A673 (cell line): ENCODE results near the gene TTC7B. TPM values are rescaled to one million over a fixed set of nuclear protein-coding genes. Genes with fewer than 3 reads are reported as not detected.

Experiments
- BruUV-seq: library from RNA; stranded (reverse); fragments of 400-500 nt; replicated peaks from 2 replicates; lab custom pipeline; 2021; lab: Mats Ljungman, UMichigan
- CTCF ChIA-PET: fragments of 300-600 bp; sonication (Branson Sonifier 250); formaldehyde crosslinking; loops from one replicate; lab custom pipeline; 2022; ENCODE audit warnings: antibody characterized with exemption; lab: Charles Lee
- POLR2A ChIA-PET: fragments of 300-600 bp; sonication (Branson Sonifier 250); formaldehyde crosslinking; loops from one replicate; lab custom pipeline; 2022; ENCODE audit warnings: antibody characterized with exemption; ENCODE audit not compliant: low non-redundant PET; lab: Charles Lee
- DNase-seq: peaks from one replicate; pipeline ENCODE4 v3.0.0-alpha.2; 2015; ENCODE audit warnings: low spot score
- H3K27ac ChIP-seq: fragments of 200-600 bp; sonication (generic); 2 replicates; pipeline ENCODE4 v1.5.1; 2016; ENCODE audit warnings: mixed run types, low read depth, mild to moderate bottlenecking, mixed read lengths, antibody characterized with exemption, low read length; ENCODE audit not compliant: poor library complexity, severe bottlenecking
- H3K27me3 ChIP-seq: fragments of 200-600 bp; sonication (generic); replicated peaks from 2 replicates; pipeline ENCODE4 v1.6.1; 2017; ENCODE audit warnings: mixed run types, low read depth, mild to moderate bottlenecking, mixed read lengths, antibody characterized with exemption, low read length; ENCODE audit not compliant: insufficient read depth, poor library complexity
- H3K36me3 ChIP-seq: fragments of 200-600 bp; sonication (generic); 2 replicates; pipeline ENCODE4 v1.6.1; 2016; ENCODE audit warnings: mixed run types, mild to moderate bottlenecking, mixed read lengths, antibody characterized with exemption, low read length; ENCODE audit not compliant: insufficient read depth, poor library complexity, severe bottlenecking
- H3K4me1 ChIP-seq: fragments of 200-600 bp; sonication (generic); 2 replicates; pipeline ENCODE4 v1.6.1; 2017; ENCODE audit warnings: mixed run types, mild to moderate bottlenecking, mixed read lengths, antibody characterized with exemption, low read length; ENCODE audit not compliant: insufficient read depth, poor library complexity, severe bottlenecking
- H3K4me3 ChIP-seq: fragments of 200-600 bp; sonication (generic); 2 replicates; pipeline ENCODE4 v1.5.1; 2016; ENCODE audit warnings: low read depth, mixed run types, mild to moderate bottlenecking, mixed read lengths, low read length; ENCODE audit not compliant: poor library complexity, severe bottlenecking
- H3K9me3 ChIP-seq: fragments of 200-600 bp; sonication (generic); 2 replicates; pipeline ENCODE4 v1.6.1; 2016; ENCODE audit warnings: mixed run types, low read depth, mild to moderate bottlenecking, mixed read lengths, antibody characterized with exemption, low read length; ENCODE audit not compliant: poor library complexity, severe bottlenecking
- CTCF ChIP-seq: fragments of 300-800, 200-600 bp; sonication (generic); conservative IDR thresholded peaks from 2 replicates; pipeline ENCODE4 v1.5.1; 2017; ENCODE audit warnings: low read depth, mild to moderate bottlenecking, antibody characterized with exemption, low read length, moderate library complexity, mixed read lengths
- EZH2 ChIP-seq: fragments of 200-600 bp; sonication (generic); IDR thresholded peaks from 2 replicates; pipeline ENCODE4 v1.6.1; 2017; ENCODE audit warnings: borderline replicate concordance, low read depth, mild to moderate bottlenecking, mixed read lengths, antibody characterized with exemption, low read length; ENCODE audit not compliant: poor library complexity, severe bottlenecking
- intact Hi-C: fragments of 100-400 bp; cut with micrococcal nuclease; formaldehyde crosslinking; loops from one replicate; pipeline ENCODE4 v1.10.0; 2022; ENCODE audit not compliant: unreplicated experiment
- total RNA-seq: library from RNA; stranded (reverse); gene quantifications from 2 replicates; pipeline ENCODE4 v1.2.3, GENCODE V29; 2021

TTC7B gene
- total RNA-seq, 1 experiment from 2014 or later = 39.2 TPM

DNA sequence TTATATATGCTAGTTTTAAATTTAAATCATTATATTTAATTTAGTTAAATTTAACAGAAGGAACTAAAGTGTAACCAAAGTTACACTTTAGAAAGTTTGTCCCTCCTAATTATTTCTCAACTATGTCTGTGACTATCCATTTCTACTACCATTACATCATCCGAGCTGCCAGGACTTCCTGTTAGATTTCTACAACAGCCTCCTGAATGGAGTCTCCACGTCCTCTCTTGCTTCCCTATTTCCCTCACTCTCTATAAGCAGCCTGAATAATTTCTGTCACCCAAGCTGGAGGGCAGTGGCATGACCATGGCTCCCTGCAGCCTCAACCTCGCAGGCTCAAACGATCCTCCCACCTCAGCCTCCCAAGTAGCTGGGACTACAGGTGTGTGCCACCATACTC lies 84.1 kb downstream of the TTC7B start:
- no TSS peak for BruUV-seq
- intact Hi-C loops = no loop called here
- no peaks in the 10 kb centered on the region for H3K36me3 ChIP-seq
- CTCF ChIA-PET = no interaction called here
- H3K4me1 ChIP-seq = no peaks in the 10 kb centered on the region
- no peaks in the 10 kb centered on the region for H3K9me3 ChIP-seq
- no peak for DNase-seq
- H3K27me3 ChIP-seq = no peaks in the 10 kb centered on the region
- H3K27ac ChIP-seq = no peak overlapping the region
- POLR2A ChIA-PET = no interaction called here
- TF ChIP-seq EZH2 (no peak), CTCF (no peak)
- H3K4me3 ChIP-seq = no peak overlapping the region

GRCh38 chr14:90731487-90731886 lies 84.7 kb downstream of the TTC7B start:
- no peak for DNase-seq
- no peaks in the 10 kb centered on the region for H3K36me3 ChIP-seq
- TF ChIP-seq CTCF = no peak
- no peak for TF ChIP-seq EZH2
- CTCF ChIA-PET = no interaction called here
- H3K4me1 ChIP-seq = peaks cover under 1% of the 10 kb centered on the region
- H3K9me3 ChIP-seq = no peaks in the 10 kb centered on the region
- H3K27me3 ChIP-seq = no peaks in the 10 kb centered on the region
- no peak overlapping the region for H3K4me3 ChIP-seq
- BruUV-seq = no TSS peak
- no peak overlapping the region for H3K27ac ChIP-seq
- intact Hi-C loops = no loop called here
- POLR2A ChIA-PET = no interaction called here

- no peak for TF ChIP-seq CTCF
- no peak for TF ChIP-seq EZH2
- H3K4me1 ChIP-seq = peaks cover 5% of the 10 kb centered on the region
- CTCF ChIA-PET = no interaction called here
- H3K27me3 ChIP-seq = no peaks in the 10 kb centered on the region
- DNase-seq = no peak
- H3K36me3 ChIP-seq = no peaks in the 10 kb centered on the region
- intact Hi-C loops = no loop called here
- BruUV-seq = no TSS peak
- H3K9me3 ChIP-seq = no peaks in the 10 kb centered on the region
- no peak overlapping the region for H3K4me3 ChIP-seq
- POLR2A ChIA-PET = no interaction called here
- no peak overlapping the region for H3K27ac ChIP-seq
Observed at GRCh38 chr14:90730206-90730766, 85.9 kb downstream of the TTC7B start.
